Epidermal melanocyte (primary cell): ENCODE measurements around the gene ZPR1.
"Not testable (repeated sequence)": the region's sequence is repeated elsewhere in the genome, so short reads cannot be mapped to it uniquely, and the experiment has no call there.

ENCODE experiments used
- DNase-seq: peaks from one replicate; pipeline ENCODE4 v3.0.0; 2011; ENCODE audit warnings: low spot score; ENCODE audit not compliant: insufficient read length

Gene ZPR1

GRCh38 chr11:116762132-116762531 is 25.7 kb downstream of the ZPR1 start:
- no peak for DNase-seq

- not testable (repeated sequence) for DNase-seq
These were observed 31.8 kb downstream of the ZPR1 start for GRCh38 chr11:116756044-116756443.

- no peak for DNase-seq
These were observed 37.6 kb downstream of the ZPR1 start for GRCh38 chr11:116750070-116750718.

- DNase-seq: no peak
These were observed 45.7 kb downstream of the ZPR1 start for GRCh38 chr11:116742104-116742503.

GRCh38 chr11:116740741-116741140 is 47.1 kb downstream of the ZPR1 start:
- DNase-seq: no peak

GRCh38 chr11:116738975-116739374 is 48.8 kb downstream of the ZPR1 start:
- DNase-seq: no peak

- no peak for DNase-seq
These were observed 51.1 kb downstream of the ZPR1 start for GRCh38 chr11:116736763-116737162.

- no peak for DNase-seq
These were observed 53.8 kb downstream of the ZPR1 start for GRCh38 chr11:116733969-116734508.

GRCh38 chr11:116733043-116733755 is 54.6 kb downstream of the ZPR1 start:
- DNase-seq: no peak

GRCh38 chr11:116732271-116733042 is 55.4 kb downstream of the ZPR1 start:
- peak; percentile 78 for DNase-seq

- DNase-seq: no peak
These were observed 56.0 kb downstream of the ZPR1 start for GRCh38 chr11:116731821-116732220.

- no peak for DNase-seq
These were observed 56.6 kb downstream of the ZPR1 start for GRCh38 chr11:116731097-116731761.

- DNase-seq: no peak
These were observed 57.2 kb downstream of the ZPR1 start for GRCh38 chr11:116730601-116731000.

GRCh38 chr11:116730241-116730561 is 57.6 kb downstream of the ZPR1 start:
- DNase-seq: no peak

- no peak for DNase-seq
These were observed 58.2 kb downstream of the ZPR1 start for GRCh38 chr11:116729501-116730240.

- DNase-seq: no peak
These were observed 59.8 kb downstream of the ZPR1 start for GRCh38 chr11:116727990-116728389.

- DNase-seq: no peak
These were observed 62.2 kb downstream of the ZPR1 start for GRCh38 chr11:116725434-116726221.

GRCh38 chr11:116724813-116725212 is 63.0 kb downstream of the ZPR1 start:
- no peak for DNase-seq
